OCI-LY3 (cell line): ENCODE measurements around the gene MTCL1.

Experiments
- H2AFZ ChIP-seq: fragments of 200-600, 300-600 bp; shearing (Covaris generic); 2 replicates; pipeline ENCODE4 v1.6.0; 2014; ENCODE audit warnings: antibody characterized with exemption, low read depth, low read length
- H3K27ac ChIP-seq: fragments of 200-600, 300-600 bp; sonication (generic); 2 replicates; pipeline ENCODE4 v1.5.1; 2014; ENCODE audit warnings: mild to moderate bottlenecking, low read length, moderate library complexity, mixed read lengths
- H3K27me3 ChIP-seq: fragments of 200-600, 300-600 bp; sonication (generic); 2 replicates; pipeline ENCODE4 v1.6.1; 2014; ENCODE audit warnings: low read depth, low read length, mixed read lengths
- H3K36me3 ChIP-seq: fragments of 200-600, 300-600 bp; sonication (generic); replicated peaks from 2 replicates; pipeline ENCODE3; 2014; ENCODE audit warnings: low read depth, low read length, mixed read lengths
- H3K4me1 ChIP-seq: fragments of 300-600, 200-600 bp; sonication (generic); 2 replicates; pipeline ENCODE4 v1.6.1; 2014; ENCODE audit warnings: low read length, mixed read lengths
- H3K4me2 ChIP-seq: fragments of 200-600, 300-600 bp; sonication (generic); 2 replicates; pipeline ENCODE4 v1.6.1; 2014; ENCODE audit warnings: low read length, mixed read lengths
- H3K4me3 ChIP-seq: fragments of 300-600, 200-600 bp; sonication (generic); 2 replicates; pipeline ENCODE4 v1.5.1; 2014; ENCODE audit warnings: antibody characterized with exemption, mild to moderate bottlenecking, low read length, moderate library complexity
- H3K79me2 ChIP-seq: fragments of 300-600, 200-600 bp; shearing (Covaris generic); 2 replicates; pipeline ENCODE4 v1.6.1; 2014; ENCODE audit warnings: mild to moderate bottlenecking, low read length, mixed read lengths
- H3K9ac ChIP-seq: fragments of 300-600, 200-600 bp; shearing (Covaris generic); 2 replicates; pipeline ENCODE4 v1.6.0; 2014; ENCODE audit warnings: mild to moderate bottlenecking, low read length, moderate library complexity
- H3K9me3 ChIP-seq: fragments of 200-600, 300-600 bp; shearing (Covaris generic); 2 replicates; pipeline ENCODE4 v1.6.1; 2014; ENCODE audit warnings: low read length, mixed read lengths; ENCODE audit not compliant: insufficient read depth
- H4K20me1 ChIP-seq: fragments of 200-600, 300-600 bp; sonication (generic); 2 replicates; pipeline ENCODE4 v1.6.1; 2016; ENCODE audit warnings: low read length, mixed read lengths; ENCODE audit not compliant: insufficient read depth
- EZH2phosphoT487 ChIP-seq: fragments of 200-600 bp; shearing (Covaris generic); IDR thresholded peaks from 2 replicates; pipeline ENCODE4 v1.6.1; 2018; ENCODE audit warnings: antibody characterized with exemption, mixed run types, low read depth
- TF ChIP-seq, protein P1 (sequence below): fragments of 200-600, 300-600 bp; sonication (generic); IDR thresholded peaks from 2 replicates; pipeline ENCODE4 v1.5.1; 2014; ENCODE audit warnings: antibody characterized with exemption, low read length, low read depth

Gene MTCL1

GRCh38 chr18:8750954-8751415 is 45.6 kb downstream of the MTCL1 start:
- Histone ChIP-seq H3K27ac (no peak overlapping the region), H3K4me1 (peaks cover under 1% of the 10 kb centered on the region; the same call in 1 of the 2 replicates), H3K79me2 (no peaks in the 10 kb centered on the region), H3K4me3 (no peak overlapping the region), H4K20me1 (no peaks in the 10 kb centered on the region), H3K4me2 (no peak overlapping the region), H3K27me3 (no peaks in the 10 kb centered on the region), H2AFZ (no peak overlapping the region), H3K9ac (no peak overlapping the region), H3K9me3 (no peaks in the 10 kb centered on the region), H3K36me3 (peaks cover 7% of the 10 kb centered on the region)
- TF ChIP-seq, protein P1, sequence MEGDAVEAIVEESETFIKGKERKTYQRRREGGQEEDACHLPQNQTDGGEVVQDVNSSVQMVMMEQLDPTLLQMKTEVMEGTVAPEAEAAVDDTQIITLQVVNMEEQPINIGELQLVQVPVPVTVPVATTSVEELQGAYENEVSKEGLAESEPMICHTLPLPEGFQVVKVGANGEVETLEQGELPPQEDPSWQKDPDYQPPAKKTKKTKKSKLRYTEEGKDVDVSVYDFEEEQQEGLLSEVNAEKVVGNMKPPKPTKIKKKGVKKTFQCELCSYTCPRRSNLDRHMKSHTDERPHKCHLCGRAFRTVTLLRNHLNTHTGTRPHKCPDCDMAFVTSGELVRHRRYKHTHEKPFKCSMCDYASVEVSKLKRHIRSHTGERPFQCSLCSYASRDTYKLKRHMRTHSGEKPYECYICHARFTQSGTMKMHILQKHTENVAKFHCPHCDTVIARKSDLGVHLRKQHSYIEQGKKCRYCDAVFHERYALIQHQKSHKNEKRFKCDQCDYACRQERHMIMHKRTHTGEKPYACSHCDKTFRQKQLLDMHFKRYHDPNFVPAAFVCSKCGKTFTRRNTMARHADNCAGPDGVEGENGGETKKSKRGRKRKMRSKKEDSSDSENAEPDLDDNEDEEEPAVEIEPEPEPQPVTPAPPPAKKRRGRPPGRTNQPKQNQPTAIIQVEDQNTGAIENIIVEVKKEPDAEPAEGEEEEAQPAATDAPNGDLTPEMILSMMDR = no peak
- TF ChIP-seq EZH2phosphoT487 = no peak

DNA sequence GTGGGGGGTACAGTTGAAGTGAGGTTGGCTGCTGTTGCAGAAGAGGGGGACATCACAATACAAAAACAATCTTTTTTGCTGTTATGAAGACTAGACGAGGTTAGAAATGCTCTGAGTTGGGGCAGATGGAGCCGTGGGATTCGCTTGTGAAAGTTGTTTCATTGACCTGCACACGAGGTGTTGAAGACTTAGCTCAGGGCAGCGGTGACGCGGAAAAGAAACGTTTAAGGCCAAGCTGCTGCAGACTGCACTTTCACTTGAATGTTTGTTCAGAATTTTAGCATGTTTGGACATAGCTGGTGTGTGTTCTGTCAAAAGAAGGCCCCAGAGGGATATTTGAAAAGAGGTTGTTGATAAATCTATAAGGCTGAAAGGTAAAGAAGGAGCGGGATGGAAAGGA is 46.3 kb downstream of the MTCL1 start:
- H2AFZ ChIP-seq = no peak overlapping the region
- no peaks in the 10 kb centered on the region for H3K79me2 ChIP-seq
- no peak overlapping the region for H3K27ac ChIP-seq
- H3K36me3 ChIP-seq = peaks cover 7% of the 10 kb centered on the region
- no peak overlapping the region for H3K4me2 ChIP-seq
- H3K27me3 ChIP-seq = no peaks in the 10 kb centered on the region
- H3K9me3 ChIP-seq = no peaks in the 10 kb centered on the region
- no peak overlapping the region for H3K9ac ChIP-seq
- no peaks in the 10 kb centered on the region for H4K20me1 ChIP-seq
- no peak for TF ChIP-seq EZH2phosphoT487
- TF ChIP-seq, protein P1 = no peak
- H3K4me1 ChIP-seq = no peaks in the 10 kb centered on the region
- H3K4me3 ChIP-seq = no peak overlapping the region

DNA sequence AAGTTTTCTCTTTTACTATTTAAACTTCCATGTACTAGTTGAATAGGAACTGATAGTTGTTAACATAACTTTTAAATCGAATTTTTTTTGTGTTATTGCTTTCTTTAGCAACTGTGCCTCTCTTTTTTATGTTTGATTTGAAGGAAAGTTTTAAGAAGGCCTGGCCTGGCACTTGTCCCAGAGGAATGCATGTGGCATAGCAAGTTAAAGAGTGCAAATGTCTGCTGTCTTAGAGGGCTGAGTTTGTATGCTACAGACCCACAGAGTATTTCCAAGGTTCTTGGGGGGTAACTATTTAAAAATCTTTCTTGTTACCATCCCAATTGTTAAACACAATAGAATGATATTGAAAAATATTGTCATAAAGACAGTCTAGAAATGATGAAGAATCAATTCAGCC is 47.0 kb downstream of the MTCL1 start:
- Histone ChIP-seq H2AFZ (no peak overlapping the region), H3K4me1 (no peaks in the 10 kb centered on the region), H3K9me3 (no peaks in the 10 kb centered on the region), H4K20me1 (no peaks in the 10 kb centered on the region), H3K27ac (no peak overlapping the region), H3K79me2 (no peaks in the 10 kb centered on the region), H3K4me2 (no peak overlapping the region), H3K36me3 (peaks cover 10% of the 10 kb centered on the region), H3K27me3 (no peaks in the 10 kb centered on the region), H3K4me3 (no peak overlapping the region), H3K9ac (no peak overlapping the region)
- TF ChIP-seq EZH2phosphoT487 = no peak
- TF ChIP-seq, protein P1 = no peak

DNA sequence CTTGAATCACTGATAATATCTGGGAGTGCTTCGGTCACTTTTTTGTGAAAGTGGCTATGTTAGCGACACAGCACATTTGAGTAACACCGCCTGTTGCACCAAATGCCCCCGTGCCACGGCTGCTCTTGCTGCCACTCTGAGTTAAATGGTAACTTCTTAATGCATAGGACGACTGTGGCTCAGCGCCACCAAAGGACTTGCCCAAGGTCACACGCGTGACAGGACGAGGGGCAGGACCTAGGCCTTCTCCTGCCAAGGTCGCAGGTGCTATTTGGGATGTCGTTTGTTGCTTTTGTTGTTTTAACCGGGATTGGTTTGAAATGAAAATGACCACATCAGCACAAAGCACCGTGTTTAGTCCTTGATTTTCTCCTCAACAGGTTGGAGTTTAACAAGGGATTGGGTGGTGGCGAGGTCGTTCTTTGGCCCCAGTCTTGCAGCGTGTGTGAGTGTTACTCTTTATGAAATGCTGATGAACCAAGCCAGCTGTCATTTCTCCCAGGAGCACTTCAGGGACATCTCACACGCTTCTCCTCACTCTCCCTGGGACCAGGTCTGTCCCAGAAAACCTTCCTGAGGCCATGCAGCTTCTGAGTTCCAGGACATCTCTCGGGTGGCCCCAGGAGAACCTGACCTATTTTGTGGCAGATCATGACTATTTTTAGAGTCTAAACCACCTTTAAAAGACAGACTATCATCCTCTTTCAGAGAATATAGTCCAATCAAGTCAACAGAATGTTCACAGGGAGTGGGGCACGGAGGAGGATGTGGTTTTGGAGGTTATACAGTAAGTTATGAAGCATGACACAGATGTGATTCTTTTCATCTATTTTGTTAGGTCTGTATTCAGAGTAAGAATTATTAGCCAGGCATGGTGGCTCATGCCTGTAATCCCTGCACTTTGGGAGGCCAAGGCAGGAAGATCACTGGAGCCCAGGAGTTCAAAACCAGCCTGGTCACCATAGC is 49.9 kb downstream of the MTCL1 start:
- Histone ChIP-seq H3K4me2 (no peak overlapping the region), H3K27ac (no peak overlapping the region), H3K79me2 (no peaks in the 10 kb centered on the region), H3K4me3 (no peak overlapping the region), H3K27me3 (no peaks in the 10 kb centered on the region), H3K36me3 (peaks cover 16% of the 10 kb centered on the region), H2AFZ (no peak overlapping the region), H3K4me1 (no peaks in the 10 kb centered on the region), H3K9me3 (no peaks in the 10 kb centered on the region), H4K20me1 (no peaks in the 10 kb centered on the region), H3K9ac (no peak overlapping the region)
- TF ChIP-seq EZH2phosphoT487 = no peak
- TF ChIP-seq, protein P1 = no peak
